Stimulated activated CD4-positive, alpha-beta T cell treated with anti-CD3 and anti-CD28 coated beads, Interleukin-2, amount 100 ng/mL, for 4 hours (primary cell): Measurements from ENCODE around the gene PLB1.
"Not testable (repeated sequence)": the region's sequence is repeated elsewhere in the genome, so short reads cannot be mapped to it uniquely, and the experiment has no call there.

Source experiments
- DNase-seq: peaks from one replicate; pipeline ENCODE4 v3.0.0-alpha.2; 2020; ENCODE audit warnings: low read depth

Gene PLB1

GRCh38 chr2:28538134-28538533, 42.3 kb downstream of the PLB1 start:
- DNase-seq: no peak

- DNase-seq: no peak
Measured at GRCh38 chr2:28538652-28539051, 42.8 kb downstream of the PLB1 start.

- DNase-seq: no peak
Measured at GRCh38 chr2:28539118-28539541, 43.3 kb downstream of the PLB1 start.

- no peak for DNase-seq
Measured at GRCh38 chr2:28543316-28544035, 47.6 kb downstream of the PLB1 start.

- no peak for DNase-seq
Measured at GRCh38 chr2:28544036-28544346, 48.1 kb downstream of the PLB1 start.

- no peak for DNase-seq
Measured at GRCh38 chr2:28544405-28544921, 48.6 kb downstream of the PLB1 start.

GRCh38 chr2:28544922-28545589, 49.2 kb downstream of the PLB1 start:
- no peak for DNase-seq

GRCh38 chr2:28545590-28546200, 49.8 kb downstream of the PLB1 start:
- no peak for DNase-seq

- DNase-seq: no peak
Measured at GRCh38 chr2:28546242-28546641, 50.4 kb downstream of the PLB1 start.

- no peak for DNase-seq
Measured at GRCh38 chr2:28547223-28547860, 51.5 kb downstream of the PLB1 start.

GRCh38 chr2:28547906-28548600, 52.2 kb downstream of the PLB1 start:
- DNase-seq: no peak

GRCh38 chr2:28550345-28550744, 54.5 kb downstream of the PLB1 start:
- not testable (repeated sequence) for DNase-seq

- DNase-seq: no peak
Measured at GRCh38 chr2:28552045-28552823, 56.4 kb downstream of the PLB1 start.

GRCh38 chr2:28556303-28556702, 60.4 kb downstream of the PLB1 start:
- no peak for DNase-seq

GRCh38 chr2:28557389-28558131, 61.7 kb downstream of the PLB1 start:
- no peak for DNase-seq

GRCh38 chr2:28558158-28558820, 62.4 kb downstream of the PLB1 start:
- no peak for DNase-seq

GRCh38 chr2:28558918-28559317, 63.1 kb downstream of the PLB1 start:
- DNase-seq: no peak

- DNase-seq: no peak
Measured at GRCh38 chr2:28563869-28564268, 68.0 kb downstream of the PLB1 start.

- DNase-seq: no peak
Measured at GRCh38 chr2:28564346-28564745, 68.5 kb downstream of the PLB1 start.

GRCh38 chr2:28565033-28565432, 69.2 kb downstream of the PLB1 start:
- no peak for DNase-seq
